ENCODE measurements around the gene MYL3. TPM values are rescaled to one million over a fixed set of nuclear protein-coding genes. Genes with fewer than 3 reads are reported as not detected.

Gene MYL3
- total RNA-seq, 2 donors from 2014 or later: not detected

DNA sequence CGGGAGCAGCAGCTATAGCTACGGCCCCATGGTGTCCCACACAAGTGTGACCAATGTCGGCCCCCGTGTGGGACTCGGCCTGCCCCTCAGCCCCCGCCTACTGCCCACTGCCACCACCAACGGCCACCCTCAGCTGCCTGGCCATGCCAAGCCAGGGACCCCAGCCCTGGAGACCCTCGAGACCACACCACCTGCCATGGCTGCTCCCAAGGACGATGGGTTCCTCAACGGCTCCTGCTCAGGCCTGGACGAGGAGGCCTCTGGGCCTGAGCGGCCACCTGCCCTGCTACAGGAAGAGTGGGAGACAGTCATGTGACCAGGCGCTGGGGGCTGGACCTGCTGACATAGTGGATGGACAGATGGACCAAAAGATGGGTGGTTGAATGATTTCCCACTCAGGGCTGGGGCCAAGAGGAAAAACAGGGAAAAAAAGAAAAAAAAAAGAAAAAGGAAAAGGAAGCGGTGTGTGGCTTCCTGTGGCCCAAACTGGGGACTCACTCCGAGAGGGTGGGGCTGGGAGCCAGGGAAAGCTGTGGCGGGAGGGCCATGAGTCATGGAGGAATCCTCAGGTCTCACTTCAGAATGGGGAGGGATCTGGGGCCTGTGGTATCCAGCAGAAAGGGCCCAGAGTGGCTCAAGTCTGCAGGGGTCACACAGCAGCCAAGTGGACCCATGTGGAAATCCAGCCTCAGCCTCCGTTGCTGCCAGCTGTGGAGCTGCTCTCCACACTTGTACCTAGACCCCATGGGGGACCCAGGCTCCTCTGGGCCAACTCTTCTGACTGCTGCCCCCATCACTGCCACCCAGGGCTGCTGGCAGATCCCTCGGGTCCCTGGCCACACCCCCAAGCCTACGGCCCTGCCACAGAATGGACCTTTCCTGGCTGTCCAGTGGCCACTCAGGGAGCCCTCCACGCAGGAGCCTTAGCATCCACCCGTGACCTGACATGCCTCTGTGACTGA is 40.4 kb upstream of the MYL3 start:
- Mint-ChIP-seq H3K9me3 (no peaks in the 10 kb centered on the region), H3K36me3 (ENCODE audit: low read depth) (no peaks in the 10 kb centered on the region), H3K4me3 (no peak overlapping the region), H3K27me3 (peaks cover 8% of the 10 kb centered on the region), H3K27ac (no peak overlapping the region), H3K4me1 (no peaks in the 10 kb centered on the region)
- no peak for ATAC-seq (replicated peaks)

- Mint-ChIP-seq H3K27me3 (peaks cover 17% of the 10 kb centered on the region), H3K36me3 (ENCODE audit: low read depth) (no peaks in the 10 kb centered on the region), H3K4me3 (no peak overlapping the region), H3K4me1 (no peaks in the 10 kb centered on the region), H3K27ac (no peak overlapping the region), H3K9me3 (no peaks in the 10 kb centered on the region)
- no peak for ATAC-seq (replicated peaks)
Measured at GRCh38 chr3:46902188-46902631, 39.0 kb upstream of the MYL3 start.

DNA sequence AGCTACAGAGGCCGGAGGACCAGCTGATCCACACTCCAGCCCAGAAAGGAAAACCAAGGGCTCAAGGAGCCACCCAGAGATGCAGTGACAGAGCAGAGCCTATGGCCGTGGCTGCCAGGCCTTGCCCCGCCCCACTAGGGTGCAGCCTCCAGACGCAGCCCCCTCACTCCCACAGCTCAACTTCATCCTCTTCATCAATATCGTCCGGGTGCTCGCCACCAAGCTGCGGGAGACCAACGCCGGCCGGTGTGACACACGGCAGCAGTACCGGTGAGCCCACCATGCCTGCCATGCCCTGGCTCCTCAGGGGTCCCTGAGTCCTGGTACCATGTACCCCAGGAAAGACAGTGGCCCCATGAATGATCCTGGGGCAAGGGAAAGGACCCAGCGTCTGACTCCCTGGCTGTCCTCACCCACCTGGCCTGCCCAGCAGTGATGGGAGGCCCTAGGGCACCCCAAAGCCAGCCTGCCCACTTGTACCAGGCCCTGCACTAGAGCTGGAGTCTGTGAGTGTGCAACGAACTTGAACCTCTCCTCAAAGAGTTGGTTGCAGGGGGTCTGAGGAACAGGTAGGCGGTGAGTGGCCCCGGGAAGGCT is 38.4 kb upstream of the MYL3 start:
- no peaks in the 10 kb centered on the region for H3K36me3 Mint-ChIP-seq (ENCODE audit: low read depth)
- no peak overlapping the region for H3K4me3 Mint-ChIP-seq
- no peak overlapping the region for H3K27ac Mint-ChIP-seq
- peaks cover 17% of the 10 kb centered on the region for H3K27me3 Mint-ChIP-seq
- H3K9me3 Mint-ChIP-seq: no peaks in the 10 kb centered on the region
- no peaks in the 10 kb centered on the region for H3K4me1 Mint-ChIP-seq
- no peak for ATAC-seq (replicated peaks)

- H3K4me1 Mint-ChIP-seq: no peaks in the 10 kb centered on the region
- no peak overlapping the region for H3K27ac Mint-ChIP-seq
- no peak overlapping the region for H3K4me3 Mint-ChIP-seq
- H3K9me3 Mint-ChIP-seq: no peaks in the 10 kb centered on the region
- no peaks in the 10 kb centered on the region for H3K36me3 Mint-ChIP-seq (ENCODE audit: low read depth)
- ATAC-seq (replicated peaks): no peak
- H3K27me3 Mint-ChIP-seq: peaks cover 17% of the 10 kb centered on the region
Measured at GRCh38 chr3:46901061-46901460, 37.8 kb upstream of the MYL3 start.

DNA sequence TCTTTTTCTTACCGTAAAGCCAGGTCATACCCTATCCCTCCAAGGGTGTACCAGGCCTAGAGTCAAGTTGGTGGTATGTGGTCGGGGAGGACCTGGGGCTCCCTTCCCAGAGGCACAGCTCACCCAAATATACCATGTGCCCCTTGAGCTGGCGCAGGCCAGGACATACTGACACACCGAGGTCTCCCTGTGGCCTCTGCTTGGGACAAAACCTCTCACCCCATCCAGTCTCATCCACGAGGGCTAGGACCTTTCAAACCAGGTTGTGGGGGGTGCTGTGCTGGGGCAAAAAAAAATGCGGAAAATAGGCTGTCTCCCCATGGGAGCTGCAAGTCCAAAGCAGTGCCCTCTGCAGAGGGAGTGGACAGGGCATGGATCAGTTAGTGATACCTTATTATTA is 37.1 kb upstream of the MYL3 start:
- no peaks in the 10 kb centered on the region for H3K9me3 Mint-ChIP-seq
- no peak overlapping the region for H3K27ac Mint-ChIP-seq
- no peaks in the 10 kb centered on the region for H3K4me1 Mint-ChIP-seq
- peaks cover 17% of the 10 kb centered on the region for H3K27me3 Mint-ChIP-seq
- no peak for ATAC-seq (replicated peaks)
- H3K4me3 Mint-ChIP-seq: no peak overlapping the region
- H3K36me3 Mint-ChIP-seq (ENCODE audit: low read depth): no peaks in the 10 kb centered on the region

GRCh38 chr3:46900007-46900292 is 36.7 kb upstream of the MYL3 start:
- peaks cover 20% of the 10 kb centered on the region for H3K27me3 Mint-ChIP-seq
- no peak for ATAC-seq (replicated peaks)

GRCh38 chr3:46899151-46900006 is 36.1 kb upstream of the MYL3 start:
- Mint-ChIP-seq H3K9me3 (no peaks in the 10 kb centered on the region), H3K27me3 (peaks cover 20% of the 10 kb centered on the region), H3K27ac (no peak overlapping the region), H3K4me1 (no peaks in the 10 kb centered on the region), H3K4me3 (peak overlapping the region; percentile 16), H3K36me3 (ENCODE audit: low read depth) (no peaks in the 10 kb centered on the region)
- ATAC-seq (replicated peaks): no peak

More at GRCh38 chr3:46900007-46900292, 36.7 kb upstream of the MYL3 start:
- H3K4me1 Mint-ChIP-seq: no peaks in the 10 kb centered on the region
- H3K36me3 Mint-ChIP-seq (ENCODE audit: low read depth): no peaks in the 10 kb centered on the region
- H3K27ac Mint-ChIP-seq: no peak overlapping the region
- no peak overlapping the region for H3K4me3 Mint-ChIP-seq
- no peaks in the 10 kb centered on the region for H3K9me3 Mint-ChIP-seq

DNA sequence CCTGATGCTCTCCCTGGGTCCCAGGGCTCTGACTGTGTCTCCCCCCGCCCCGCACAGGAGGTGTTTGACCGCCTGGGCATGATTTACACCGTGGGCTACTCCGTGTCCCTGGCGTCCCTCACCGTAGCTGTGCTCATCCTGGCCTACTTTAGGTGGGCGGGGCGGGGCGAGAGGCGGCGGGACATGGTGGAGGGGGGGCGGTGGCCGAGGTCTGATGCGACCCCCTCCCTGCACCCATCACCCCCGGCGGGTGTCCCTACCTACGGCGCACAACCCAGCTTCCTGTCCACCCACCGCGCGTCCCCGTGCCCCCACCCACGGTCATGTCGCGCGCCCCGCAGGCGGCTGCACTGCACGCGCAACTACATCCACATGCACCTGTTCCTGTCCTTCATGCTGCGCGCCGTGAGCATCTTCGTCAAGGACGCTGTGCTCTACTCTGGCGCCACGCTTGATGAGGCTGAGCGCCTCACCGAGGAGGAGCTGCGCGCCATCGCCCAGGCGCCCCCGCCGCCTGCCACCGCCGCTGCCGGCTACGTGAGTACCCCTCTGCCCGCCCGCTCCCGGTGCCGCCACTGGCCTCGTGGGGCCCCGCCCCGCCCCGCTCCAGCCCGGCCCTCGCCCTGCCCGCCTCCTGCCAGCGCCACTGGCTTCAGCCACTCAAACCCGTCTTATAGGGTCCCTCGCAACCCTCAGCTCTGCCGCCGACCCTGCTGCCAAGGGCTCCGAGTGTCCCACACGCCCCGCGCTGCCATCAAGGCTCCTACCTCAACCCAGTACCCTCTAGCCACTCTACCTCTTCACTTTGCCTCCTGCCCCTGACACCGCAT is 35.3 kb upstream of the MYL3 start:
- peak overlapping the region; percentile 16 for H3K4me3 Mint-ChIP-seq
- no peak overlapping the region for H3K27ac Mint-ChIP-seq
- no peaks in the 10 kb centered on the region for H3K4me1 Mint-ChIP-seq
- no peaks in the 10 kb centered on the region for H3K36me3 Mint-ChIP-seq (ENCODE audit: low read depth)
- no peak for ATAC-seq (replicated peaks)
- H3K27me3 Mint-ChIP-seq: peaks cover 24% of the 10 kb centered on the region
- no peaks in the 10 kb centered on the region for H3K9me3 Mint-ChIP-seq

DNA sequence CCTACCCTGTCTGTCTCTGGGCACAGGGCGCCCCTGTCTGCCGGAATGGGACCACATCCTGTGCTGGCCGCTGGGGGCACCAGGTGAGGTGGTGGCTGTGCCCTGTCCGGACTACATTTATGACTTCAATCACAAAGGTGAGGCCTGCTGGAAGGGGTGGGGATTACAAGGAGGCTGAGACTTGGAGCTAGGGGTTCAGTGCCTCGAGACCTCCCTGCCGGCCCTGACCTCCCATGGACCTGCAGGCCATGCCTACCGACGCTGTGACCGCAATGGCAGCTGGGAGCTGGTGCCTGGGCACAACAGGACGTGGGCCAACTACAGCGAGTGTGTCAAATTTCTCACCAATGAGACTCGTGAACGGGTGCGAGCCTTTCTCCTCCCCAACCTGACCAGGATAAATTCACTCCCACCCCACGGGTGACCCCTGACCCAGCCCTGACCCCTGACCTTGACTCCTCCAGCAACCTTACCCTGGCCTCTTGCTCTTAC is 34.6 kb upstream of the MYL3 start:
- Mint-ChIP-seq H3K36me3 (ENCODE audit: low read depth) (no peaks in the 10 kb centered on the region), H3K27me3 (peaks cover 29% of the 10 kb centered on the region), H3K9me3 (no peaks in the 10 kb centered on the region), H3K4me1 (no peaks in the 10 kb centered on the region), H3K27ac (no peak overlapping the region), H3K4me3 (no peak overlapping the region)
- ATAC-seq (replicated peaks): no peak

GRCh38 chr3:46897031-46897430 is 33.8 kb upstream of the MYL3 start:
- H3K9me3 Mint-ChIP-seq: no peaks in the 10 kb centered on the region
- H3K36me3 Mint-ChIP-seq (ENCODE audit: low read depth): no peaks in the 10 kb centered on the region
- H3K4me3 Mint-ChIP-seq: no peak overlapping the region
- no peak for ATAC-seq (replicated peaks)
- peaks cover 31% of the 10 kb centered on the region for H3K27me3 Mint-ChIP-seq
- no peak overlapping the region for H3K27ac Mint-ChIP-seq
- H3K4me1 Mint-ChIP-seq: no peaks in the 10 kb centered on the region

- no peak for ATAC-seq (replicated peaks)
Measured at GRCh38 chr3:46896386-46896785, 33.1 kb upstream of the MYL3 start.

DNA sequence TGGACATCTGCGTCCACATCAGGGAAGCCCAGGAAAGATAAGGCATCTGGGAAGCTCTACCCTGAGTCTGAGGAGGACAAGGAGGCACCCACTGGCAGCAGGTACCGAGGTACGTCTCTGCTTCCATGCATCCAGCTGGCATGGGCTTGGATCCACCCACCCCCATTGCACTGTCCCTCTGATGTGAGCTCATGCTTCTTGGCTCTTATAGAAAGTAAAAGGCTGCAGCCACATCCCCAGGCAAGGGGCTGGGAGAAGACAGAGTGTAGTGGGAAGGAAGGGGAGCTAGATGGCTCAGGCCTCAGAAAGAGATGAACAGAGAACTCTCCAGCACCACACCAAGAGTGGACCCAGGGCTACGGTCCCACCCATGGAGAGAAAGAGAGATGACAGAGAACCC is 32.5 kb upstream of the MYL3 start:
- no peak for ATAC-seq (replicated peaks)

More at GRCh38 chr3:46896386-46896785, 33.1 kb upstream of the MYL3 start:
- no peak overlapping the region for H3K4me3 Mint-ChIP-seq
- H3K9me3 Mint-ChIP-seq: no peaks in the 10 kb centered on the region
- H3K27me3 Mint-ChIP-seq: peaks cover 36% of the 10 kb centered on the region
- no peak overlapping the region for H3K27ac Mint-ChIP-seq
- no peaks in the 10 kb centered on the region for H3K4me1 Mint-ChIP-seq
- no peaks in the 10 kb centered on the region for H3K36me3 Mint-ChIP-seq (ENCODE audit: low read depth)

GRCh38 chr3:46895204-46895660 is 32.0 kb upstream of the MYL3 start:
- ATAC-seq (replicated peaks): peak; percentile 72
- H3K9me3 Mint-ChIP-seq: no peaks in the 10 kb centered on the region
- no peaks in the 10 kb centered on the region for H3K36me3 Mint-ChIP-seq (ENCODE audit: low read depth)
- no peak overlapping the region for H3K4me3 Mint-ChIP-seq
- no peak overlapping the region for H3K27ac Mint-ChIP-seq
- no peaks in the 10 kb centered on the region for H3K4me1 Mint-ChIP-seq
- H3K27me3 Mint-ChIP-seq: peaks cover 38% of the 10 kb centered on the region

More for the DNA sequence above, 32.5 kb upstream of the MYL3 start:
- Mint-ChIP-seq H3K4me1 (no peaks in the 10 kb centered on the region), H3K4me3 (no peak overlapping the region), H3K36me3 (ENCODE audit: low read depth) (no peaks in the 10 kb centered on the region), H3K9me3 (no peaks in the 10 kb centered on the region), H3K27me3 (peaks cover 38% of the 10 kb centered on the region), H3K27ac (no peak overlapping the region)

DNA sequence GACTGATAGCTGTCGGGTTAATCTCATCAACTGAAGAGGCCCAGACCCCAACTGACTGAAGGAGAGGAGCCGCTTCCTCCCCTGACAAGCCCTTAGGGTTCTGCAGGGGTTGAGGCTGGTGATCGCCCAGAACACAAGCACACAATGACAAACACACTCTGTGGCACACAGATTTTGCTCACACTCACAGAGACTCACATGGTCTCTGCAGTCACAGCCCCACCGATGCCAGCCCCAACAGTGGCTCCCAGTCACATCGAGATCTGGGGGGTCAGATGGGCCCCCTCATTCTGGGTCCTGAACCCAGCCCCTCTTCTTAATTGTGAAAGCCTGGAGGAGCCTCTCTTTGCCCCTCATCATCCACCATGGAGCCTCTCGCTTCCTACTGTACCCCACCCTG is 31.0 kb upstream of the MYL3 start:
- H3K27ac Mint-ChIP-seq: no peak overlapping the region
- H3K4me1 Mint-ChIP-seq: no peaks in the 10 kb centered on the region
- H3K4me3 Mint-ChIP-seq: no peak overlapping the region
- no peaks in the 10 kb centered on the region for H3K9me3 Mint-ChIP-seq
- H3K27me3 Mint-ChIP-seq: peaks cover 37% of the 10 kb centered on the region
- H3K36me3 Mint-ChIP-seq (ENCODE audit: low read depth): no peaks in the 10 kb centered on the region
- no peak for ATAC-seq (replicated peaks)

All from activated T-helper 17 cell treated with anti-CD3 and anti-CD28 coated beads, Interleukin-2, amount 50 U/mL, for 72 hours (primary cell).